K562 (cell line): ENCODE results near the gene NCKIPSD. TPM values are rescaled to one million over a fixed set of nuclear protein-coding genes. Genes with fewer than 3 reads are reported as not detected.

Experiments
- ATAC-seq: fragments of 200-7000 bp; cut with Tn5 transposase; 3 replicates; pipeline ENCODE4 v1.9.1; 2020; ENCODE audit warnings: moderate library complexity
- BruUV-seq: library from RNA; stranded (reverse); fragments of 400-500 nt; replicated peaks from 2 replicates; lab custom pipeline; 2021; lab: Mats Ljungman, UMichigan
- CTCF ChIA-PET: fragments of 300-600 bp; formaldehyde crosslinking; extraction: SDS; loops from one replicate; lab custom pipeline; 2021; ENCODE audit warnings: low intra/inter-chr PET ratio; lab: Yijun Ruan, JAX
- POLR2A ChIA-PET: fragments of 300-600, 350-650 bp; sonication (Branson Sonifier 250); formaldehyde crosslinking; extraction: SDS; loops from one replicate; lab custom pipeline; 2021; ENCODE audit warnings: antibody characterized with exemption, inconsistent platforms; lab: Yijun Ruan, JAX
- DNase-seq, 4 experiments: peaks; one replicate each; pipeline versions ENCODE4 v3.0.0 to v3.0.0-alpha.2; 2011 to 2018; ENCODE audit warnings: low spot score in 3 of 4, mixed read lengths in 3 of 4; ENCODE audit errors: extremely low read depth in 1 of 4
- FAIRE-seq: peaks from 2 replicates; lab custom pipeline; 2011; peaks lifted over from hg19 to GRCh38; lab: Jason Lieb, UNC
- H2AFZ ChIP-seq: 2 replicates; pipeline ENCODE4 v1.6.0; 2011; ENCODE audit warnings: low read depth, low read length, control low read depth, inconsistent platforms
- H3K27ac ChIP-seq: fragments of 200-600 bp; 3 replicates; pipeline ENCODE4 v1.8.0; 2011; ENCODE audit warnings: low read depth, mild to moderate bottlenecking, control low read depth, inconsistent platforms, low read length, moderate library complexity, mixed read lengths; ENCODE audit errors: extremely low read depth
- H3K27me3 ChIP-seq, 2 experiments: fragments of 300-600 bp in 1 of 2; 2 replicates in 1 of 2; 3 replicates in 1 of 2; pipeline versions ENCODE4 v1.6.0 to v1.8.0; 2011; ENCODE audit warnings: inconsistent platforms in 2 of 2, low read length in 2 of 2, mild to moderate bottlenecking in 1 of 2, mixed read lengths in 1 of 2, moderate library complexity in 1 of 2; ENCODE audit not compliant: control insufficient read depth in 2 of 2, insufficient read depth in 2 of 2
- H3K36me3 ChIP-seq: fragments of 300-600 bp; 3 replicates; pipeline ENCODE4 v1.8.0; 2011; ENCODE audit warnings: mild to moderate bottlenecking, low read length, inconsistent platforms; ENCODE audit not compliant: control insufficient read depth, insufficient read depth
- H3K4me1 ChIP-seq, 2 experiments: fragments of 200-600 bp in 1 of 2; replicated peaks in 1 of 2; 2 replicates in 1 of 2; 3 replicates in 1 of 2; pipeline versions ENCODE4 v1.5.1 to v1.8.0; 2011; ENCODE audit warnings: inconsistent platforms in 2 of 2, low read length in 2 of 2, mild to moderate bottlenecking in 1 of 2, mixed read lengths in 1 of 2, moderate library complexity in 1 of 2; ENCODE audit not compliant: control insufficient read depth in 2 of 2, insufficient read depth in 2 of 2
- H3K4me2 ChIP-seq: 2 replicates; pipeline ENCODE4 v1.6.1; 2011; ENCODE audit warnings: low read length, control low read depth, inconsistent platforms, mixed read lengths; ENCODE audit not compliant: insufficient read depth
- H3K4me3 ChIP-seq: fragments of 200-600 bp; sonication (generic), shearing (Covaris generic); 2 replicates; pipeline ENCODE4 v1.5.1; 2016; ENCODE audit warnings: control low read depth, inconsistent platforms
- H3K79me2 ChIP-seq: fragments of 200-600 bp; 3 replicates; pipeline ENCODE4 v1.8.0; 2011; ENCODE audit warnings: low read length, inconsistent platforms; ENCODE audit not compliant: control insufficient read depth, insufficient read depth
- H3K9ac ChIP-seq, 2 experiments: 2 replicates each; pipeline versions ENCODE4 v1.6.0 to v1.6.1; 2011; ENCODE audit warnings: low read depth in 2 of 2, low read length in 2 of 2, control low read depth in 1 of 2, inconsistent platforms in 1 of 2, mild to moderate bottlenecking in 1 of 2, mixed read lengths in 1 of 2; ENCODE audit not compliant: insufficient read depth in 1 of 2
- H3K9me1 ChIP-seq: one replicate; pipeline ENCODE4 v1.6.0; 2011; ENCODE audit warnings: inconsistent platforms, mild to moderate bottlenecking, low read length, moderate library complexity; ENCODE audit not compliant: control insufficient read depth, insufficient read depth
- H3K9me3 ChIP-seq: replicated peaks from 2 replicates; pipeline ENCODE4 v1.5.1; 2011; ENCODE audit warnings: low read depth, low read length, inconsistent platforms; ENCODE audit not compliant: control insufficient read depth, insufficient read depth
- H4K20me1 ChIP-seq: replicated peaks from 2 replicates; pipeline ENCODE4 v1.6.1; 2011; ENCODE audit warnings: low read length, inconsistent platforms, mixed read lengths; ENCODE audit not compliant: control insufficient read depth, insufficient read depth
- CBX5 ChIP-seq: IDR thresholded peaks from 2 replicates; pipeline ENCODE4 v1.6.1; 2014; ENCODE audit warnings: low read depth, borderline replicate concordance
- MCM2 ChIP-seq: fragments of 450-650 bp; IDR thresholded peaks from 2 replicates; pipeline ENCODE4 v1.6.1; 2017; ENCODE audit warnings: low read depth, mild to moderate bottlenecking
- STAG1 ChIP-seq: sonication (generic); formaldehyde crosslinking; IDR thresholded peaks from 2 replicates; pipeline ENCODE4 v1.5.0; 2020; ENCODE audit warnings: missing genetic modification reagents, borderline replicate concordance
- TBL1XR1 ChIP-seq, 2 experiments: IDR thresholded peaks; 2 replicates each; pipeline ENCODE4 v1.6.1; 2012; ENCODE audit warnings: improper control_type of control experiment in 2 of 2, low read length in 2 of 2, mild to moderate bottlenecking in 1 of 2
- ZBTB5 ChIP-seq: fragments of 450-650 bp; IDR thresholded peaks from 2 replicates; pipeline ENCODE4 v1.6.1; 2017; ENCODE audit warnings: antibody characterized with exemption
- ZFP30 ChIP-seq: fragments of 250-450 bp; sonication (Bioruptor Pico); IDR thresholded peaks from 2 replicates; pipeline ENCODE4 v1.8.0; 2022; ENCODE audit warnings: moderate library complexity, mild to moderate bottlenecking, inconsistent platforms, borderline replicate concordance
- ZNF224 ChIP-seq: sonication (generic); formaldehyde crosslinking; IDR thresholded peaks from 2 replicates; pipeline ENCODE4 v1.8.0; 2022; ENCODE audit warnings: mild to moderate bottlenecking, missing genetic modification reagents
- WGBS: fragments of 100-300 bp; shearing (Covaris generic); methylation state at CpG from one replicate; pipeline ENCODE4 v1.1.6; 2016; ENCODE audit warnings: low coverage, mixed read lengths; ENCODE audit not compliant: insufficient coverage; ENCODE audit errors: missing lambda C conversion rate; 5-methylcytosine and 5-hydroxymethylcytosine counted together
- in situ Hi-C: fragments of 300-500 bp; cut with MboI; formaldehyde crosslinking; loops from 4 replicates; pipeline ENCODE4 v1.15.0; 2018; ENCODE audit warnings: inconsistent platforms, mixed read lengths
- intact Hi-C: fragments of 100-400 bp; cut with micrococcal nuclease; formaldehyde crosslinking; loops from 2 replicates; pipeline ENCODE4 v1.14.2; 2022
- polyA plus RNA-seq, 8 experiments: library from polyadenylated mRNA; depleted of rRNA in 4 of 8; stranded (reverse) in 5 of 8; unstranded in 3 of 8; fragments of >200 nt; fragmentation: Nextera tagmentation in 2 of 8; fragmentation: Illumina TruSeq in 1 of 8; extraction: Ambion mirVana in 2 of 8; extraction: Trizol in 1 of 8; gene quantifications; 2 replicates each; pipeline versions ENCODE4 v1.2.1 to v1.2.3, GENCODE V29; 2011 to 2014; ENCODE audit warnings: inconsistent platforms in 1 of 8, missing spikeins in 1 of 8
- total RNA-seq, 7 experiments: library from RNA; depleted of rRNA in 6 of 7; stranded (reverse); fragments of >200 nt in 6 of 7; fragmentation: Illumina TruSeq in 2 of 7; extraction: Trizol in 2 of 7; gene quantifications; 2 replicates each; pipeline versions ENCODE4 v1.2.1 to v1.2.3, GENCODE V29; 2011 to 2021; ENCODE audit warnings: low replicate concordance in 1 of 7

NCKIPSD gene
- total and polyA plus RNA-seq, 9 of the 15 experiments (the other 6 are each of a cell fraction or from before 2014, with no cell fraction given) = 0.49 to 24.4 (median 12.3) TPM

DNA sequence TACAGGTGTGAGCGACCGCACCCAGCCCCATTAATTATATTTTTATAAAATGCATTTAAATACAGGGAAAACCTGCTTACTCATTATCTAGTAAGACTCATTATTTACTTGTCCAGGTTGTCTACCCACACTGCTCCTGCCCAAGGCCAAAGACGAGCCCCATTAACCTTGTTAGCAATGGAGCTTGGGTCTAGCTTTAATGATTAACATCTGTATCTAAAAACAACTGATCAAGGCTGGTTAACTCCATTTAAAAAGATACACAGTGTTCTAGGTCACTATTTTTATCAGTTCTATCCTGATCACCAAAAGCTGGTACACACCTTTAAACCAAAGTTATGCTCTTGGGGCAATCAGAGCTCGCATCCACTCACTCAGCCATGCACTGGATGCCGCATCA, 10.4 kb upstream of the NCKIPSD start:
- POLR2A ChIA-PET = interaction anchor here (0.8 to 1.7 kb wide), 4 partner anchors 11 to 226 kb away, joined by 3 to 8 read pairs (median 3); no protein-coding TSS in a partner anchor
- Histone ChIP-seq H2AFZ (no peak overlapping the region), H3K9ac (no peak overlapping the region), H3K79me2 (peaks cover 56% of the 10 kb centered on the region), H3K4me2 (no peak overlapping the region), H3K36me3 (peaks cover 70% of the 10 kb centered on the region), H3K9me3 (no peaks in the 10 kb centered on the region), H3K27me3 (no peaks in the 10 kb centered on the region), H3K27ac (no peak overlapping the region), H3K9me1 (no peaks in the 10 kb centered on the region), H4K20me1 (no peaks in the 10 kb centered on the region; the same call in 1 of the 2 replicates), H3K4me1 (0 out of 5 replicates have a peak, but pooled peaks cover 0 to 4% of the 10 kb centered on the region in 2 experiments), H3K4me3 (no peak overlapping the region)
- ATAC-seq = no peak
- 93% methylated on average over 5 of the region's 5 CpGs for WGBS
- FAIRE-seq = no peak
- in situ Hi-C loops = no loop called here
- DNase-seq = no peak
- TF ChIP-seq MCM2 (no peak), ZBTB5 (no peak), ZNF224 (CRISPR knock-in tag) (no peak), STAG1 (no peak), CBX5 (no peak), TBL1XR1 (IDR thresholded peaks at IDR 0.05; ENCODE audit: low read length in 2 of 2) (no peak), ZFP30 (CRISPR knock-in tag) (no peak)
- intact Hi-C loops = no loop called here
- CTCF ChIA-PET = no interaction called here
- no TSS peak for BruUV-seq
